HepG2 (cell line): ENCODE results near the gene TRIM37. TPM values are rescaled to one million over a fixed set of nuclear protein-coding genes. Genes with fewer than 3 reads are reported as not detected.

ENCODE experiments used
- ATRX ChIP-seq: sonication (generic); formaldehyde crosslinking; IDR thresholded peaks from 2 replicates; pipeline ENCODE4 v1.4.0; 2020; ENCODE audit warnings: missing genetic modification reagents, borderline replicate concordance
- DMAP1 ChIP-seq: IDR thresholded peaks from 2 replicates; pipeline ENCODE4 v1.6.1; 2016
- HNF1B ChIP-seq: sonication (generic); formaldehyde crosslinking; IDR thresholded peaks from 2 replicates; pipeline ENCODE4 v1.5.1; 2020; ENCODE audit warnings: mild to moderate bottlenecking, moderate library complexity, missing genetic modification reagents
- MEF2D ChIP-seq: sonication (generic); formaldehyde crosslinking; IDR thresholded peaks from 2 replicates; pipeline ENCODE4 v1.5.1; 2020; ENCODE audit warnings: mild to moderate bottlenecking, missing genetic modification reagents
- NFE2 ChIP-seq: sonication (generic); formaldehyde crosslinking; IDR thresholded peaks from 2 replicates; pipeline ENCODE4 v1.4.0; 2020; ENCODE audit warnings: missing genetic modification reagents
- RERE ChIP-seq: IDR thresholded peaks from 2 replicates; pipeline ENCODE4 v1.6.1; 2016; ENCODE audit warnings: low read depth, missing genetic modification reagents, missing compliant biosample characterization
- SETDB1 ChIP-seq: sonication (generic); formaldehyde crosslinking; IDR thresholded peaks from 2 replicates; pipeline ENCODE4 v1.5.1; 2020; ENCODE audit warnings: missing genetic modification reagents, mild to moderate bottlenecking, borderline replicate concordance
- TBP ChIP-seq: sonication (generic); formaldehyde crosslinking; IDR thresholded peaks from 2 replicates; pipeline ENCODE4 v1.5.0; 2020; ENCODE audit warnings: missing genetic modification reagents
- USF2 ChIP-seq, 2 experiments: sonication (generic) in 1 of 2; formaldehyde crosslinking in 1 of 2; IDR thresholded peaks; 2 replicates each; pipeline versions ENCODE4 v1.5.1 to v1.6.1; 2011 to 2020; ENCODE audit warnings: borderline replicate concordance in 1 of 2, low read depth in 1 of 2, low read length in 1 of 2, mild to moderate bottlenecking in 1 of 2, missing genetic modification reagents in 1 of 2, moderate library complexity in 1 of 2
- ZFP37 ChIP-seq: sonication (generic); formaldehyde crosslinking; IDR thresholded peaks from 2 replicates; pipeline ENCODE4 v1.4.0; 2020; ENCODE audit warnings: missing genetic modification reagents, borderline replicate concordance
- ZNF260 ChIP-seq: sonication (generic); formaldehyde crosslinking; IDR thresholded peaks from 2 replicates; pipeline ENCODE4 v1.4.0; 2020; ENCODE audit warnings: missing genetic modification reagents, low read depth, mild to moderate bottlenecking, borderline replicate concordance
- ZNF550 ChIP-seq: sonication (generic); formaldehyde crosslinking; IDR thresholded peaks from 2 replicates; pipeline ENCODE4 v1.4.0; 2020; ENCODE audit warnings: mild to moderate bottlenecking, missing genetic modification reagents, borderline replicate concordance
- ZNF607 ChIP-seq: sonication (generic); formaldehyde crosslinking; IDR thresholded peaks from 2 replicates; pipeline ENCODE4 v1.5.1; 2020; ENCODE audit warnings: missing genetic modification reagents, mild to moderate bottlenecking, borderline replicate concordance
- ZNF792 ChIP-seq: IDR thresholded peaks from 2 replicates; pipeline ENCODE4 v1.6.1; 2016
- polyA plus RNA-seq, 8 experiments: library from polyadenylated mRNA; depleted of rRNA in 3 of 8; stranded (reverse) in 7 of 8; unstranded in 1 of 8; fragments of >200 nt; fragmentation: Illumina TruSeq in 4 of 8; extraction: Trizol in 4 of 8; gene quantifications; 2 replicates each; pipeline versions ENCODE4 v1.2.1 to v1.2.3, GENCODE V29; 2011 to 2016; ENCODE audit warnings: low read depth in 4 of 8, missing spikeins in 1 of 8, mixed read lengths in 1 of 8; ENCODE audit not compliant: insufficient read depth in 1 of 8
- total RNA-seq, 5 experiments: library from RNA; depleted of rRNA; stranded (reverse); fragments of >200 nt; fragmentation: Illumina TruSeq; extraction: Trizol; gene quantifications; 2 replicates each; pipeline ENCODE4 v1.2.3, GENCODE V29; 2016; ENCODE audit warnings: low read depth in 1 of 5

TRIM37 gene
- total and polyA plus RNA-seq, 2 of the 13 experiments (the other 11 are each of a cell fraction or from before 2014, with no cell fraction given): 12.4 to 39.1 TPM

GRCh38 chr17:58999500-58999899 lies 107.2 kb downstream of the TRIM37 start (continued):
- no peak for TF ChIP-seq HNF1B (CRISPR knock-in tag)
- no peak for TF ChIP-seq DMAP1 (CRISPR knock-in tag)
- no peak for TF ChIP-seq ZNF550
- no peak for TF ChIP-seq ATRX
- TF ChIP-seq TBP (CRISPR knock-in tag): no peak
- TF ChIP-seq MEF2D (CRISPR knock-in tag): no peak
- TF ChIP-seq RERE (CRISPR knock-in tag): no peak
- no peak for TF ChIP-seq ZFP37 (CRISPR knock-in tag)
- no peak for TF ChIP-seq ZNF792 (CRISPR knock-in tag)
- TF ChIP-seq ZNF260 (CRISPR knock-in tag): no peak
- no peak for TF ChIP-seq SETDB1 (CRISPR knock-in tag)
- no peak for TF ChIP-seq USF2 (IDR thresholded peaks at IDR 0.05; ENCODE audit: low read depth, low read length)
- TF ChIP-seq USF2 (CRISPR knock-in tag; IDR thresholded peaks at IDR 0.05; ENCODE audit: borderline replicate concordance): no peak
- TF ChIP-seq ZNF607 (CRISPR knock-in tag): no peak
- no peak for TF ChIP-seq NFE2 (CRISPR knock-in tag)
